Mammary epithelial cell (primary cell): ENCODE results near the gene TMEM132D.

ENCODE experiments used
- CTCF ChIP-seq, 2 donors: IDR thresholded peaks in 1 of 2; conservative IDR thresholded peaks in 1 of 2; 2 replicates each; pipeline ENCODE4 v1.5.1; 2011 to 2012; ENCODE audit warnings: inconsistent platforms in 2 of 2, low read length in 2 of 2, mild to moderate bottlenecking in 2 of 2, control low read depth in 1 of 2, low read depth in 1 of 2; ENCODE audit not compliant: insufficient read depth in 1 of 2; ENCODE audit errors: extremely low read depth in 1 of 2
- EZH2 ChIP-seq: IDR thresholded peaks from 2 replicates; pipeline ENCODE4 v1.6.1; 2012; ENCODE audit warnings: low read length, inconsistent platforms, borderline replicate concordance

DNA sequence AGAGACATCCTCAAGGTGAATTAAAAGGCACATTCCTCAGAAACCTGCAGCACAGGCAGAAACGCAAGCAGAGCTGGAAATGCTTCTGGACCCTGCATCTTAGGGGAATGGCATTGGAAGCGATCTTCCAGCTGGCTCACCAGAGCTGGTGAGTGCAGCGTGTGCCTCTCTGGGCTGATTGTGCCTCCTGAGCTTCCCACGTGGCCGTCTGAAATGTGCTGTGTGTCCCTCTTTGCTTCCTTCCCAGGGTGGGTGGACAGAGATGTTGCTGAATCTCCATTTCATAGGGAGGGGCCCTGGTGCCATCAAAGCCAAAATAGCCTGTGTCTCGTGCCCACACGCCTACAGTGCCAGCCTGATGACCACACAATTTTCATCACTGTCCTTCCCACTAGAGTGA, 34.3 kb upstream of the TMEM132D start:
- no peak for TF ChIP-seq CTCF (conservative IDR thresholded peaks at IDR 0.05 in 1 of 2, IDR thresholded peaks at IDR 0.05 in 1 of 2; ENCODE audit: extremely low read depth in 1 of 2, insufficient read depth in 1 of 2, low read depth in 1 of 2, low read length in 2 of 2)
- no peak for TF ChIP-seq EZH2
